SK-N-SH (cell line): ENCODE results near the gene MTAP.

Source experiments
- ELF1 ChIP-seq: IDR thresholded peaks from 2 replicates; pipeline ENCODE4 v1.4.0; 2012
- FOSL2 ChIP-seq: IDR thresholded peaks from 2 replicates; pipeline ENCODE4 v1.4.0; 2012; ENCODE audit warnings: low read depth, mild to moderate bottlenecking, moderate library complexity, borderline replicate concordance
- MEF2A ChIP-seq: IDR thresholded peaks from 2 replicates; pipeline ENCODE4 v1.4.0; 2012; ENCODE audit warnings: low read depth, borderline replicate concordance
- NRF1 ChIP-seq: IDR thresholded peaks from 2 replicates; pipeline ENCODE4 v1.6.1; 2012; ENCODE audit warnings: low read depth, mild to moderate bottlenecking, low read length
- TF ChIP-seq, protein P1 (sequence below): fragments of 200-600 bp; sonication (generic); IDR thresholded peaks from 2 replicates; pipeline ENCODE4 v1.6.1; 2017; ENCODE audit warnings: antibody characterized with exemption, mild to moderate bottlenecking, moderate library complexity

GRCh38 chr9:21806644-21807043, 4.2 kb downstream of the MTAP start:
- TF ChIP-seq, protein P1, sequence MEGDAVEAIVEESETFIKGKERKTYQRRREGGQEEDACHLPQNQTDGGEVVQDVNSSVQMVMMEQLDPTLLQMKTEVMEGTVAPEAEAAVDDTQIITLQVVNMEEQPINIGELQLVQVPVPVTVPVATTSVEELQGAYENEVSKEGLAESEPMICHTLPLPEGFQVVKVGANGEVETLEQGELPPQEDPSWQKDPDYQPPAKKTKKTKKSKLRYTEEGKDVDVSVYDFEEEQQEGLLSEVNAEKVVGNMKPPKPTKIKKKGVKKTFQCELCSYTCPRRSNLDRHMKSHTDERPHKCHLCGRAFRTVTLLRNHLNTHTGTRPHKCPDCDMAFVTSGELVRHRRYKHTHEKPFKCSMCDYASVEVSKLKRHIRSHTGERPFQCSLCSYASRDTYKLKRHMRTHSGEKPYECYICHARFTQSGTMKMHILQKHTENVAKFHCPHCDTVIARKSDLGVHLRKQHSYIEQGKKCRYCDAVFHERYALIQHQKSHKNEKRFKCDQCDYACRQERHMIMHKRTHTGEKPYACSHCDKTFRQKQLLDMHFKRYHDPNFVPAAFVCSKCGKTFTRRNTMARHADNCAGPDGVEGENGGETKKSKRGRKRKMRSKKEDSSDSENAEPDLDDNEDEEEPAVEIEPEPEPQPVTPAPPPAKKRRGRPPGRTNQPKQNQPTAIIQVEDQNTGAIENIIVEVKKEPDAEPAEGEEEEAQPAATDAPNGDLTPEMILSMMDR, result no peak
- TF ChIP-seq ELF1 (no peak), NRF1 (no peak), MEF2A (no peak), FOSL2 (no peak)
